Ishikawa (cell line): ENCODE measurements around the gene PDGFB.

Experiments used
- EP300 ChIP-seq: IDR thresholded peaks from 2 replicates; pipeline ENCODE4 v1.6.1; 2012; ENCODE audit warnings: borderline replicate concordance
- REST ChIP-seq: IDR thresholded peaks from 2 replicates; pipeline ENCODE4 v1.6.1; 2012; ENCODE audit warnings: low read depth, mild to moderate bottlenecking
- TCF12 ChIP-seq: IDR thresholded peaks from 2 replicates; pipeline ENCODE4 v1.6.1; 2012; ENCODE audit warnings: low read depth

- TF ChIP-seq TCF12 (no peak), EP300 (no peak), REST (no peak)
These were observed 20.2 kb downstream of the PDGFB start for GRCh38 chr22:39224550-39224949.
